Panc1 (cell line): ENCODE results near the gene TBC1D22A. TPM values are rescaled to one million over a fixed set of nuclear protein-coding genes. Genes with fewer than 3 reads are reported as not detected.

Source experiments
- ATAC-seq: fragments of 200-7000 bp; cut with Tn5 transposase; 2 replicates; pipeline ENCODE4 v1.9.1; 2020; ENCODE audit warnings: mild to moderate bottlenecking, moderate library complexity
- BruUV-seq: library from RNA; stranded (reverse); fragments of 400-500 nt; replicated peaks from 2 replicates; lab custom pipeline; 2021; lab: Mats Ljungman, UMichigan
- CTCF ChIA-PET: fragments of 300-600 bp; sonication (Branson Sonifier 250); formaldehyde crosslinking; loops from one replicate; lab custom pipeline; 2022; ENCODE audit warnings: antibody characterized with exemption; lab: Charles Lee
- POLR2A ChIA-PET: fragments of 300-600 bp; sonication (Branson Sonifier 250); formaldehyde crosslinking; loops from one replicate; lab custom pipeline; 2022; ENCODE audit warnings: antibody characterized with exemption; lab: Charles Lee
- DNase-seq: peaks from one replicate; pipeline ENCODE4 v3.0.0-alpha.2; 2010; ENCODE audit warnings: low read depth, low spot score
- H3K27ac ChIP-seq: 2 replicates; pipeline ENCODE4 v1.5.1; 2011; ENCODE audit warnings: mild to moderate bottlenecking, low read length, inconsistent platforms
- H3K27me3 ChIP-seq: fragments of 200-500 bp; sonication (Bioruptor generic); 2 replicates; pipeline ENCODE4 v1.6.0; 2014; ENCODE audit warnings: low read length, inconsistent platforms; ENCODE audit not compliant: control insufficient read depth, insufficient read depth
- H3K36me3 ChIP-seq: fragments of 200-500 bp; sonication (Bioruptor generic); 2 replicates; pipeline ENCODE4 v1.5.1; 2014; ENCODE audit warnings: inconsistent platforms, mild to moderate bottlenecking, low read length, moderate library complexity; ENCODE audit not compliant: control insufficient read depth, insufficient read depth
- H3K4me1 ChIP-seq: 2 replicates; pipeline ENCODE4 v1.5.1; 2011; ENCODE audit warnings: inconsistent platforms, mild to moderate bottlenecking, low read length, moderate library complexity; ENCODE audit not compliant: control insufficient read depth, insufficient read depth
- H3K4me3 ChIP-seq, 2 experiments: 2 replicates each; pipeline ENCODE4 v1.5.1; 2011 to 2012; ENCODE audit warnings: low read depth in 2 of 2, low read length in 2 of 2, mild to moderate bottlenecking in 2 of 2, inconsistent platforms in 1 of 2, moderate library complexity in 1 of 2
- H3K9me3 ChIP-seq: fragments of 200-500 bp; sonication (Bioruptor generic); 2 replicates; pipeline ENCODE4 v1.5.1; 2014; ENCODE audit warnings: low read depth, mild to moderate bottlenecking, inconsistent platforms, low read length, moderate library complexity; ENCODE audit not compliant: control insufficient read depth, insufficient read depth
- POLR2AphosphoS5 ChIP-seq: IDR thresholded peaks from 2 replicates; pipeline ENCODE4 v1.6.1; 2012; ENCODE audit warnings: mild to moderate bottlenecking, low read depth, low read length, moderate library complexity
- SIN3A ChIP-seq: IDR thresholded peaks from 2 replicates; pipeline ENCODE4 v1.6.1; 2012; ENCODE audit warnings: low read depth, mild to moderate bottlenecking, low read length, moderate library complexity, borderline replicate concordance; ENCODE audit not compliant: insufficient read depth
- TCF7L2 ChIP-seq: IDR thresholded peaks from 2 replicates; pipeline ENCODE4 v1.6.1; 2011; ENCODE audit warnings: mild to moderate bottlenecking, low read depth, low read length, inconsistent platforms
- in situ Hi-C: cut with HindIII; loops from 2 replicates; pipeline ENCODE4 v1.10.0; 2016; ENCODE audit warnings: low sequenced_read_pairs, low pct_unique_long_range_greater_than_20kb
- intact Hi-C: fragments of 100-400 bp; cut with micrococcal nuclease; formaldehyde crosslinking; loops from one replicate; pipeline ENCODE4 v1.10.0; 2022; ENCODE audit not compliant: unreplicated experiment
- total RNA-seq: library from RNA; stranded (reverse); gene quantifications from one replicate; pipeline ENCODE4 v1.2.1, GENCODE V29; 2021; ENCODE audit not compliant: unreplicated experiment
- TF ChIP-seq, protein P1 (sequence below): fragments of 450-650 bp; IDR thresholded peaks from 2 replicates; pipeline ENCODE4 v1.5.1; 2017; ENCODE audit warnings: mild to moderate bottlenecking
- TF ChIP-seq, protein P2 (sequence below), 2 experiments: IDR thresholded peaks; 2 replicates each; pipeline ENCODE4 v1.6.1; 2011 to 2012; ENCODE audit warnings: low read depth in 2 of 2, control low read depth in 1 of 2, low read length in 1 of 2, mild to moderate bottlenecking in 1 of 2, moderate library complexity in 1 of 2; ENCODE audit not compliant: insufficient read depth in 1 of 2

Gene TBC1D22A
- total RNA-seq, 1 experiment from 2014 or later = 28.7 TPM

DNA sequence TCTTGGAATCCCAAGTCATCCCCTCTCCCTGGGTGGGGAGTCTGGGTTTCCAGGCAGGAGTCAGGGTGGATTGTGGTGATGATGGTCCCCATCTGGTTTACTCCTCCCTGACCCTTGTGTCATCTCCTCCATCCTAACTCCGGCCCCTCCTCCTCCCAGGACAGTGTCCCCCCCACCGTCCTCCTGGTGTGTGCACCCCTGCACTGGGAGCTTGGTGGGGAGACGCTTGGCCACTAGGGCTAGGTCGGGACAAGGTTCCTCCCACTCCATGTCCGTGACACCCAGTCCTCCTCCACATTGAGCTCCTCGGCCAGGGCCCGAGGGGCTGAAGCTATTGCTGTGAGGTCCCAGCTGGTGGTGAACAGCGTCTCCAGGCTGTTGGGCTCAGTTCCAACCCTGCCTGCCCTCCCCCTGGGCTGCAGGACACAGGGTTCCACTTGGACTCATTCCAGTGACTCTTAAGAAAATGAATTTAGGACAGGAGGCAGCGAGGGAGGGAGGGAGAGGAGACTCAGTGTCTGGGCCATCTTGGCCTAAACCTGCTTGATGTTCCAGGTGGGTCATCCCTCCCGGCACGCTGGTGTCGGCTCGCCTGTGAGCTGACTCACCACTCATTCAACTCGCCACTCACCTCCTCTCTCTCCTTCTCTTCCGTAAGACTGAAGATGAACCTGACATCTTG lies 433.2 kb downstream of the TBC1D22A start:
- H3K36me3 ChIP-seq = no peaks in the 10 kb centered on the region
- in situ Hi-C loops = no loop called here
- no peaks in the 10 kb centered on the region for H3K27me3 ChIP-seq
- H3K4me3 ChIP-seq = no peak overlapping the region
- intact Hi-C loops = no loop called here
- TF ChIP-seq TCF7L2 (no peak), POLR2AphosphoS5 (no peak), SIN3A (no peak)
- TF ChIP-seq, protein P1, sequence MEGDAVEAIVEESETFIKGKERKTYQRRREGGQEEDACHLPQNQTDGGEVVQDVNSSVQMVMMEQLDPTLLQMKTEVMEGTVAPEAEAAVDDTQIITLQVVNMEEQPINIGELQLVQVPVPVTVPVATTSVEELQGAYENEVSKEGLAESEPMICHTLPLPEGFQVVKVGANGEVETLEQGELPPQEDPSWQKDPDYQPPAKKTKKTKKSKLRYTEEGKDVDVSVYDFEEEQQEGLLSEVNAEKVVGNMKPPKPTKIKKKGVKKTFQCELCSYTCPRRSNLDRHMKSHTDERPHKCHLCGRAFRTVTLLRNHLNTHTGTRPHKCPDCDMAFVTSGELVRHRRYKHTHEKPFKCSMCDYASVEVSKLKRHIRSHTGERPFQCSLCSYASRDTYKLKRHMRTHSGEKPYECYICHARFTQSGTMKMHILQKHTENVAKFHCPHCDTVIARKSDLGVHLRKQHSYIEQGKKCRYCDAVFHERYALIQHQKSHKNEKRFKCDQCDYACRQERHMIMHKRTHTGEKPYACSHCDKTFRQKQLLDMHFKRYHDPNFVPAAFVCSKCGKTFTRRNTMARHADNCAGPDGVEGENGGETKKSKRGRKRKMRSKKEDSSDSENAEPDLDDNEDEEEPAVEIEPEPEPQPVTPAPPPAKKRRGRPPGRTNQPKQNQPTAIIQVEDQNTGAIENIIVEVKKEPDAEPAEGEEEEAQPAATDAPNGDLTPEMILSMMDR = no peak
- TF ChIP-seq, protein P2, sequence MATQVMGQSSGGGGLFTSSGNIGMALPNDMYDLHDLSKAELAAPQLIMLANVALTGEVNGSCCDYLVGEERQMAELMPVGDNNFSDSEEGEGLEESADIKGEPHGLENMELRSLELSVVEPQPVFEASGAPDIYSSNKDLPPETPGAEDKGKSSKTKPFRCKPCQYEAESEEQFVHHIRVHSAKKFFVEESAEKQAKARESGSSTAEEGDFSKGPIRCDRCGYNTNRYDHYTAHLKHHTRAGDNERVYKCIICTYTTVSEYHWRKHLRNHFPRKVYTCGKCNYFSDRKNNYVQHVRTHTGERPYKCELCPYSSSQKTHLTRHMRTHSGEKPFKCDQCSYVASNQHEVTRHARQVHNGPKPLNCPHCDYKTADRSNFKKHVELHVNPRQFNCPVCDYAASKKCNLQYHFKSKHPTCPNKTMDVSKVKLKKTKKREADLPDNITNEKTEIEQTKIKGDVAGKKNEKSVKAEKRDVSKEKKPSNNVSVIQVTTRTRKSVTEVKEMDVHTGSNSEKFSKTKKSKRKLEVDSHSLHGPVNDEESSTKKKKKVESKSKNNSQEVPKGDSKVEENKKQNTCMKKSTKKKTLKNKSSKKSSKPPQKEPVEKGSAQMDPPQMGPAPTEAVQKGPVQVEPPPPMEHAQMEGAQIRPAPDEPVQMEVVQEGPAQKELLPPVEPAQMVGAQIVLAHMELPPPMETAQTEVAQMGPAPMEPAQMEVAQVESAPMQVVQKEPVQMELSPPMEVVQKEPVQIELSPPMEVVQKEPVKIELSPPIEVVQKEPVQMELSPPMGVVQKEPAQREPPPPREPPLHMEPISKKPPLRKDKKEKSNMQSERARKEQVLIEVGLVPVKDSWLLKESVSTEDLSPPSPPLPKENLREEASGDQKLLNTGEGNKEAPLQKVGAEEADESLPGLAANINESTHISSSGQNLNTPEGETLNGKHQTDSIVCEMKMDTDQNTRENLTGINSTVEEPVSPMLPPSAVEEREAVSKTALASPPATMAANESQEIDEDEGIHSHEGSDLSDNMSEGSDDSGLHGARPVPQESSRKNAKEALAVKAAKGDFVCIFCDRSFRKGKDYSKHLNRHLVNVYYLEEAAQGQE (IDR thresholded peaks at IDR 0.05; ENCODE audit: insufficient read depth in 1 of 2, low read depth in 2 of 2, low read length in 1 of 2) = no peak
- DNase-seq (no peak), ATAC-seq (no peak)
- H3K4me1 ChIP-seq = no peaks in the 10 kb centered on the region
- BruUV-seq = no TSS peak
- no peak overlapping the region for H3K27ac ChIP-seq
- ChIA-PET CTCF (no interaction called here), POLR2A (no interaction called here)
- no peaks in the 10 kb centered on the region for H3K9me3 ChIP-seq

DNA sequence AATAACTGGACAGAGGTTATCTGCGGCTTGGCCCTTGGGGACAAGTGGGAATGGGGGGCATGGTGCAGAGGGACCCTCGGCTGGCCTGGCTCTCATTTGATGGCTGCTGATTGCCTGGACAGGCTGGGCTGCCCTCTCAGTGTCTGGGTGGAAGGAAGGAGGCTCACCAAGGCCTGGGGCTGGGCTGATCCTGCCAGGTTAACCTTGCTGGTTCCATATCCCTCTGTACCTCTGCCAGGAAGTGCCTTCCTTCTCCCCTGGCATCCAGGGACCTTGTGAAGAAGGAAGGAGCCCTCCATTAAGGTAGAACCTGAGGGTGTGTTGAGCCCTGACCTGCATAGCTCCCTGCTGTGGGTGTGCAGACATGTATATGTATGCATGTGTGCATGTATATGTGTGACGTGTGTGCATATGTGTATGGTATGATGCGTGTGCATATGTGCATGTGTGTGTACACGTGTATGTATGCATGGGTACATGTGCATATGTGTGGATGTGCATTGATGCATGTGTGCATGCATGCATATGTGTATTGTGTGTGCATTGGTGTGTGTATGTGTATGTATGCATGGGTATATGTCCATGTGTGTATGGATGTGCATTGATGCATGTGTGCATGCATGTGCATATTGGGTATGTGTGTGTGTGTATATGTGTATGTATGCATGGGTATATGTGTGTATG lies 433.9 kb downstream of the TBC1D22A start:
- H3K36me3 ChIP-seq = no peaks in the 10 kb centered on the region
- no peaks in the 10 kb centered on the region for H3K4me1 ChIP-seq
- TF ChIP-seq, protein P1 = no peak
- TF ChIP-seq, protein P2 (IDR thresholded peaks at IDR 0.05; ENCODE audit: insufficient read depth in 1 of 2, low read depth in 2 of 2, low read length in 1 of 2) = no peak
- no peak for TF ChIP-seq TCF7L2
- TF ChIP-seq POLR2AphosphoS5 = no peak
- TF ChIP-seq SIN3A = no peak
- H3K4me3 ChIP-seq = no peak overlapping the region
- in situ Hi-C loops (no loop called here), intact Hi-C loops (no loop called here)
- H3K27ac ChIP-seq = no peak overlapping the region
- no peak for ATAC-seq
- ChIA-PET POLR2A (no interaction called here), CTCF (no interaction called here)
- BruUV-seq = no TSS peak
- DNase-seq = no peak
- H3K27me3 ChIP-seq = no peaks in the 10 kb centered on the region
- H3K9me3 ChIP-seq = no peaks in the 10 kb centered on the region
